ENCODE measurements around the gene CXCL16.

DNA sequence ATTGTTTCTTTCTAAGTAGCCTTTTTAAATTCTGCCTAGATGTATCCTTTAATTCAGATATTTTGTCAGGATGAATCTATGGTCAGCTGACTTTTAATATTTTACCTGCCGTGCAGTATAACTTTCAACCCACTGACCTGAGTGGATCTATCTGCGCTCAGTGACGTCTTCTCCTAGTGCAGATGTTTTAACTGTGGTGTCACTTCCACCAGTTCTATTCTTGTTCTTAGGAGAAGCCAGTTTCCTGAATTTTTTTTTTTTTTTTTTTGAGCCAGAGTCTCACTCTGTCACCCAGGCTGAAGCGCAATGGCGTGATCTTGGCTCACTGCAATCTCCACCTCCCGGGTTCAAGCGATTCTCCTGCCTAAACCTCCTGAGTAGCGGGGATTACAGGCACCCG lies 27.0 kb upstream of the CXCL16 start:
- TF ChIP-seq, protein P1, sequence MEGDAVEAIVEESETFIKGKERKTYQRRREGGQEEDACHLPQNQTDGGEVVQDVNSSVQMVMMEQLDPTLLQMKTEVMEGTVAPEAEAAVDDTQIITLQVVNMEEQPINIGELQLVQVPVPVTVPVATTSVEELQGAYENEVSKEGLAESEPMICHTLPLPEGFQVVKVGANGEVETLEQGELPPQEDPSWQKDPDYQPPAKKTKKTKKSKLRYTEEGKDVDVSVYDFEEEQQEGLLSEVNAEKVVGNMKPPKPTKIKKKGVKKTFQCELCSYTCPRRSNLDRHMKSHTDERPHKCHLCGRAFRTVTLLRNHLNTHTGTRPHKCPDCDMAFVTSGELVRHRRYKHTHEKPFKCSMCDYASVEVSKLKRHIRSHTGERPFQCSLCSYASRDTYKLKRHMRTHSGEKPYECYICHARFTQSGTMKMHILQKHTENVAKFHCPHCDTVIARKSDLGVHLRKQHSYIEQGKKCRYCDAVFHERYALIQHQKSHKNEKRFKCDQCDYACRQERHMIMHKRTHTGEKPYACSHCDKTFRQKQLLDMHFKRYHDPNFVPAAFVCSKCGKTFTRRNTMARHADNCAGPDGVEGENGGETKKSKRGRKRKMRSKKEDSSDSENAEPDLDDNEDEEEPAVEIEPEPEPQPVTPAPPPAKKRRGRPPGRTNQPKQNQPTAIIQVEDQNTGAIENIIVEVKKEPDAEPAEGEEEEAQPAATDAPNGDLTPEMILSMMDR (IDR thresholded peaks at IDR 0.05): no peak
- TF ChIP-seq POLR2A (IDR thresholded peaks at IDR 0.05): no peak

Measured in uterus (tissue), 2 donors.